HepG2 (cell line): Measurements from ENCODE around the gene CCDC117. TPM values are rescaled to one million over a fixed set of nuclear protein-coding genes. Genes with fewer than 3 reads are reported as not detected.
"Not testable (repeated sequence)": the region's sequence is repeated elsewhere in the genome, so short reads cannot be mapped to it uniquely, and the experiment has no call there.

Source experiments
- ATAC-seq: fragments of 200-7000 bp; cut with Tn5 transposase; 3 replicates; pipeline ENCODE4 v1.9.1; 2020; ENCODE audit warnings: mild to moderate bottlenecking, moderate library complexity
- BruUV-seq: library from RNA; stranded (reverse); fragments of 400-500 nt; replicated peaks from 2 replicates; lab custom pipeline; 2021; lab: Mats Ljungman, UMichigan
- CTCF ChIA-PET: fragments of 300-600 bp; formaldehyde crosslinking; extraction: SDS; loops from one replicate; lab custom pipeline; 2021; ENCODE audit warnings: low total read pairs, inconsistent platforms, low intra/inter-chr PET ratio; lab: Yijun Ruan, JAX
- POLR2A ChIA-PET: fragments of 350-600 bp; sonication (Branson Sonifier 250); formaldehyde crosslinking; loops from one replicate; lab custom pipeline; 2020; ENCODE audit warnings: antibody characterized with exemption, inconsistent platforms; lab: Yijun Ruan, JAX
- DNase-seq: peaks from one replicate; pipeline ENCODE4 v3.0.0-alpha.2; 2015; ENCODE audit warnings: low spot score
- FAIRE-seq: peaks from 3 replicates; lab custom pipeline; 2011; peaks lifted over from hg19 to GRCh38; lab: Jason Lieb, UNC
- H2AFZ ChIP-seq: one replicate; pipeline ENCODE4 v1.6.1; 2011; ENCODE audit warnings: low read length, inconsistent platforms
- H3K27ac ChIP-seq: fragments of 300-600 bp; 3 replicates; pipeline ENCODE4 v1.8.0; 2011; ENCODE audit warnings: mixed run types, mild to moderate bottlenecking, mixed read lengths, low read length, inconsistent platforms; ENCODE audit not compliant: insufficient read depth; ENCODE audit errors: extremely low read length
- H3K27me3 ChIP-seq, 2 experiments: fragments of 200-600 bp in 1 of 2; 2 replicates in 1 of 2; 3 replicates in 1 of 2; pipeline versions ENCODE4 v1.6.0 to v1.8.0; 2011; ENCODE audit warnings: low read length in 2 of 2, mild to moderate bottlenecking in 2 of 2, moderate library complexity in 2 of 2, inconsistent platforms in 1 of 2; ENCODE audit not compliant: insufficient read depth in 2 of 2, control insufficient read depth in 1 of 2
- H3K36me3 ChIP-seq, 2 experiments: fragments of 200-600 bp in 1 of 2; replicated peaks in 1 of 2; 2 replicates in 1 of 2; 3 replicates in 1 of 2; pipeline versions ENCODE4 v1.5.1 to v1.8.0; 2011; ENCODE audit warnings: low read length in 2 of 2, inconsistent platforms in 1 of 2; ENCODE audit not compliant: insufficient read depth in 2 of 2, control insufficient read depth in 1 of 2
- H3K4me1 ChIP-seq: 2 replicates; pipeline ENCODE4 v1.5.1; 2012; ENCODE audit warnings: low read length, inconsistent platforms; ENCODE audit not compliant: insufficient read depth
- H3K4me2 ChIP-seq: 2 replicates; pipeline ENCODE4 v1.6.0; 2011; ENCODE audit warnings: low read depth, low read length, inconsistent platforms
- H3K4me3 ChIP-seq, 3 experiments: fragments of 200-600 bp in 1 of 3; sonication (generic), shearing (Covaris generic) in 1 of 3; replicated peaks in 1 of 3; 2 replicates each; pipeline ENCODE4 v1.5.1; 2011 to 2016; ENCODE audit warnings: low read length in 3 of 3, inconsistent platforms in 2 of 3, low read depth in 2 of 3, mild to moderate bottlenecking in 2 of 3, control low read depth in 1 of 3, mixed read lengths in 1 of 3; ENCODE audit not compliant: insufficient read depth in 1 of 3
- H3K79me2 ChIP-seq: one replicate; pipeline ENCODE4 v1.6.1; 2011; ENCODE audit warnings: low read length, inconsistent platforms; ENCODE audit not compliant: insufficient read depth
- H3K9ac ChIP-seq: 2 replicates; pipeline ENCODE4 v1.6.0; 2011; ENCODE audit warnings: mild to moderate bottlenecking, low read depth, low read length, inconsistent platforms; ENCODE audit not compliant: insufficient read depth
- H3K9me3 ChIP-seq: 2 replicates; pipeline ENCODE4 v1.5.1; 2012; ENCODE audit warnings: mild to moderate bottlenecking, low read length
- H4K20me1 ChIP-seq: 2 replicates; pipeline ENCODE4 v1.6.0; 2011; ENCODE audit warnings: inconsistent platforms, mild to moderate bottlenecking, low read length, moderate library complexity; ENCODE audit not compliant: insufficient read depth
- NPAS2 ChIP-seq: sonication (generic); formaldehyde crosslinking; IDR thresholded peaks from 2 replicates; pipeline ENCODE4 v1.8.0; 2022; ENCODE audit warnings: mild to moderate bottlenecking, missing genetic modification reagents, borderline replicate concordance
- WGBS: methylation state at CpG from one replicate; pipeline ENCODE4 v1.1.6; 2017; ENCODE audit warnings: low lambda C conversion rate; 5-methylcytosine and 5-hydroxymethylcytosine counted together
- in situ Hi-C: cut with HindIII; loops from 2 replicates; pipeline ENCODE4 v1.10.0; 2017; ENCODE audit warnings: low pct_unique_long_range_greater_than_20kb; ENCODE audit not compliant: extremely low pct_ligation_motif_present
- intact Hi-C: fragments of 100-400 bp; cut with micrococcal nuclease; formaldehyde crosslinking; loops from one replicate; pipeline ENCODE4 v1.10.0; 2022; ENCODE audit not compliant: unreplicated experiment
- polyA plus RNA-seq, 8 experiments: library from polyadenylated mRNA; depleted of rRNA in 3 of 8; stranded (reverse) in 7 of 8; unstranded in 1 of 8; fragments of >200 nt; fragmentation: Illumina TruSeq in 4 of 8; extraction: Trizol in 4 of 8; gene quantifications; 2 replicates each; pipeline versions ENCODE4 v1.2.1 to v1.2.3, GENCODE V29; 2011 to 2016; ENCODE audit warnings: low read depth in 4 of 8, missing spikeins in 1 of 8, mixed read lengths in 1 of 8; ENCODE audit not compliant: insufficient read depth in 1 of 8
- total RNA-seq, 5 experiments: library from RNA; depleted of rRNA; stranded (reverse); fragments of >200 nt; fragmentation: Illumina TruSeq; extraction: Trizol; gene quantifications; 2 replicates each; pipeline ENCODE4 v1.2.3, GENCODE V29; 2016; ENCODE audit warnings: low read depth in 1 of 5

The CCDC117 gene
- total and polyA plus RNA-seq, 2 of the 13 experiments (the other 11 are each of a cell fraction or from before 2014, with no cell fraction given) = 12.6 to 34.2 TPM

GRCh38 chr22:28750471-28750881 lies 22.0 kb upstream of the CCDC117 start:
- BruUV-seq = no TSS peak
- no peaks in the 10 kb centered on the region for H3K27me3 ChIP-seq
- POLR2A ChIA-PET = interaction anchor here (1.0 kb wide), 1 partner anchor 34 kb away, joined by 3 read pairs; no protein-coding TSS in a partner anchor
- H3K9ac ChIP-seq = no peak overlapping the region
- H3K9me3 ChIP-seq = no peaks in the 10 kb centered on the region
- no peak overlapping the region for H3K4me3 ChIP-seq
- FAIRE-seq (no peak), DNase-seq (no peak), ATAC-seq (no peak)
- in situ Hi-C loops (no loop called here), intact Hi-C loops (no loop called here)
- H3K27ac ChIP-seq = no peak overlapping the region
- peaks cover 5 to 19% of the 10 kb centered on the region in 2 experiments; a peak in 4 of 5 replicates for H3K36me3 ChIP-seq
- no peaks in the 10 kb centered on the region for H4K20me1 ChIP-seq
- H2AFZ ChIP-seq = no peak overlapping the region
- CTCF ChIA-PET = no interaction called here
- H3K4me2 ChIP-seq = no peak overlapping the region
- H3K79me2 ChIP-seq = no peaks in the 10 kb centered on the region
- peaks cover 33% of the 10 kb centered on the region for H3K4me1 ChIP-seq
- WGBS = 96% methylated on average over 6 of the region's 6 CpGs
- no peak for TF ChIP-seq NPAS2 (CRISPR knock-in tag)

DNA sequence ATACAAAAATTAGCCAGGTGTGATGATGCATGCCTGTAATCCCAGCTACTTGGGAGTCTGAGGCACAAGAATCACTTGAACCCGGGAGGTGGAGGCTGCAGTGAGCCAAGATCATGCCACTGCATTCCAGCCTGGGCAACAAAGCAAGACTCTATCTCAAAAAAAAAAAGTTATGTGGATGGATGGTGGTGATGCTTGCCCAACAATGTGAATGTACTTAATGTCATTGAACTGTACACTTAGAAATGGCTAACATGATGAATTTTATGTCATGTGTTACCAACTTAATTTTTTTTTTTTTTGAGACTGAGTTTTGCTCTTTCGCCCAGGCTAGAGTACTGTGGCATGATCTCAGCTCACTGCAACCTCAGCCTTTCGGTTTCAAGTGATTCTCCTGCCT lies 18.0 kb upstream of the CCDC117 start:
- CTCF ChIA-PET, in situ Hi-C loops, BruUV-seq, H3K4me1 ChIP-seq, H3K9ac ChIP-seq, H3K4me2 ChIP-seq, DNase-seq, H3K9me3 ChIP-seq, ATAC-seq, H4K20me1 ChIP-seq, FAIRE-seq, H3K27me3 ChIP-seq, H3K79me2 ChIP-seq, intact Hi-C loops, H3K27ac ChIP-seq, H3K4me3 ChIP-seq, H2AFZ ChIP-seq: not testable (repeated sequence)
- 93% methylated on average over 3 of the region's 3 CpGs for WGBS
- H3K36me3 ChIP-seq = peaks cover 4 to 13% of the 10 kb centered on the region in 2 experiments; a peak in 4 of 5 replicates
- POLR2A ChIA-PET = interaction anchor here (0.6 kb wide), 1 partner anchor 53 kb away, joined by 3 read pairs; no protein-coding TSS in a partner anchor
